HFF-Myc (cell line): ENCODE measurements around the gene APBA2.

Source experiments
- DNase-seq: peaks from one replicate; pipeline ENCODE4 v3.0.0-alpha.2; 2011; ENCODE audit warnings: low read depth; ENCODE audit errors: extremely low read depth
- H3K4me3 ChIP-seq: replicated peaks from 2 replicates; pipeline ENCODE4 v1.5.1; 2011; ENCODE audit warnings: low read depth, mild to moderate bottlenecking, control low read depth, low read length
- TF ChIP-seq, protein P1 (sequence below): IDR thresholded peaks from 2 replicates; pipeline ENCODE4 v1.5.1; 2012; ENCODE audit warnings: mild to moderate bottlenecking, low read depth, low read length, control low read depth; ENCODE audit errors: missing control alignments

The APBA2 gene

DNA sequence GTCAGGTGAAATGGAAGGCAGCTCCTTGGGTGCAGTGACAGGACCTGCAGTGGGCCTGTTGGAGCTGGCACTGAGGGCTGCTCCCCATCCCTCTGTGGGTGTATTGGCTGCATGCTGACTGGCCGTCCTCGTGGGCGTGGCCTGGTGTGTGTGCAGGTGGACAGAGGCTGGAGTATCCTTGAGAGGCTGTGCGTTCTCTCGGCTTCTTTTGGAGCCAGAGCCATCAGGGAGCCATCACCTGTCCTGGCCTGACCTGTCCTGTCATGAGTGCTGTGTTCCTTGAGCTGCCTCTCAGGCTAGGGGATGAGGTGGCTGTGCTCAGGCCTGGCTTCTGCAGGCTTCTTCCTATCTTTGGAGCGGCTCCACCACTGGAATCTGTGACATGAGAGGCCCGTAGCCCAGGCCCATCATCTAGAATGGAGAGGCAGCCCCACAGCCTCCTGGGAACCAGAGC is 61.5 kb downstream of the APBA2 start:
- TF ChIP-seq, protein P1, sequence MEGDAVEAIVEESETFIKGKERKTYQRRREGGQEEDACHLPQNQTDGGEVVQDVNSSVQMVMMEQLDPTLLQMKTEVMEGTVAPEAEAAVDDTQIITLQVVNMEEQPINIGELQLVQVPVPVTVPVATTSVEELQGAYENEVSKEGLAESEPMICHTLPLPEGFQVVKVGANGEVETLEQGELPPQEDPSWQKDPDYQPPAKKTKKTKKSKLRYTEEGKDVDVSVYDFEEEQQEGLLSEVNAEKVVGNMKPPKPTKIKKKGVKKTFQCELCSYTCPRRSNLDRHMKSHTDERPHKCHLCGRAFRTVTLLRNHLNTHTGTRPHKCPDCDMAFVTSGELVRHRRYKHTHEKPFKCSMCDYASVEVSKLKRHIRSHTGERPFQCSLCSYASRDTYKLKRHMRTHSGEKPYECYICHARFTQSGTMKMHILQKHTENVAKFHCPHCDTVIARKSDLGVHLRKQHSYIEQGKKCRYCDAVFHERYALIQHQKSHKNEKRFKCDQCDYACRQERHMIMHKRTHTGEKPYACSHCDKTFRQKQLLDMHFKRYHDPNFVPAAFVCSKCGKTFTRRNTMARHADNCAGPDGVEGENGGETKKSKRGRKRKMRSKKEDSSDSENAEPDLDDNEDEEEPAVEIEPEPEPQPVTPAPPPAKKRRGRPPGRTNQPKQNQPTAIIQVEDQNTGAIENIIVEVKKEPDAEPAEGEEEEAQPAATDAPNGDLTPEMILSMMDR = no peak
- H3K4me3 ChIP-seq = no peak overlapping the region
- DNase-seq = no peak

DNA sequence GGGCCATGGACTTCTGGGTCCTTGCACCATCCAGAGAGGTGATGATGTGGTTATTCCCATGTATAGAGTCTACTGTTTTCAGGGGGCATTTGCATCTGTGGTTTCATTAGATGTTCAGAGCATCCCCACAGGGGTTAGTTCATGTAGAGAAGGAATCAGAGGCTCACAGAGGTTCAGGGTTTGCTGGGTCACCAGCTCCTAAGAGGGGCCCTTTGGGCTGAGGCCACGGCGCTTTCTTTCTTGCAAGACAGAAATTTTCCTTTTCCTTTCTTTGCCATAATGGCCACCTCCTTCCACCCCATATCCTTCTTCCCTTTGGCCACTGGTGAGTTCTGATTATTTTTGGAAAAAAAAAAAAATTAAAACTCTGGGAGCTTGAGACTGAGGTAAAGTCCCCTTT is 62.3 kb downstream of the APBA2 start:
- TF ChIP-seq, protein P1 = no peak
- DNase-seq = no peak

DNA sequence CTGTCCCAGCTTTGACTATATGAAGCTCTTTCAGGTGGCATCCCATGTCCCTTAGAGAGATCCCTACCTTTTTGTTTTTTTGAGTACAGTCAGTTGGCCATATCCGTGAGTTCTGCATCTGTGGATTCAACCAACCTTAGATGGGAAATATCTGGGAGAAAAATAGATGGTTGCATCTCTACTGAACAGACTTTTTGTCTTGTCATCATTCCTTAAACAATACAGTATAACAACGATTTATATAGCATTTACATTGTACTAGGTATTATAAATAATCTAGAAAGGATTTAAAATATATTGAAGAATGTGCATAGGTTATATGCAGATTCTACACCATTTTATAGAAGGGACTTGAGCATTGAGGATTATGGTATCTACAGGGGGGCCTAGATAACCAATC is 65.1 kb downstream of the APBA2 start:
- DNase-seq = no peak
- no peak overlapping the region for H3K4me3 ChIP-seq
- TF ChIP-seq, protein P1 = no peak

More for the DNA sequence above, 62.3 kb downstream of the APBA2 start:
- no peak overlapping the region for H3K4me3 ChIP-seq

DNA sequence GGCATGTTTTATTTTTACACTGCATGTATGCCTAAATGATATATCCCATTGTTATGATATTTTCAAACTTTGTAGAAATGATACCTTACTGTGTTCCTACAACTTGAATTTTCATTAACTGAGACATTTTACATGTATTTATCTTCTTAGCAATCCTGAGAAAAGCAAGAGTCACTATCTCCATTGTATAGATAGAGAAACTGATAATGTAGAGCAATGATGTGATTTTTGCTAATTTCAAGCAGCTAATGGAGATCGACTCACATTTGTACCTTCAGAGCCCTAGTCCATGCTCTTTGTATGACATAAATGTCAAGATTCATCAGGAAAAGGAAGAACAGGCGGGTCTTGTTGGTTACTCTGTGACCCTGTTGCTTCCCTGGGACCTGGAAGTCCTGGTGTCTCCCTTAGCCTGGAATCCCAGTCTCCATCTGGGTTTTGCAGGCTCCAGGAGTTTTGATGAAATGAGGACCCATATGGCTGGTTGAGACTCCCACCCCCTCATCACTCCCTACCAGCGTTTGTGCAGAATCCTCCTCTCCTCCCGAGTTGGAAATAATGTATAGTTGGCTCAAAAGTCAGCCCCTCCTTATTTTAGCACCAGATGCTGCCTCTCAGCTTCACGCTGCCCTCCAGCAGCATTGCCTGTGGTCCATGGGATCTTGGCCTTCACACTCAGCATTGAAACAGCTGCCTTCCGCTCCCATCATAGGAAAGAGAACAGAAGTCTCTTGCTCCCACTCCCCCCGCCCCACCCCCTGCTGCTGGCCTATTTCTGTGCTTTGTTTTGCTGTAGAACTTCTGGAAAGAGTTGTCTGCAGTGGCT is 67.1 kb downstream of the APBA2 start:
- no peak for DNase-seq
- no peak overlapping the region for H3K4me3 ChIP-seq
- TF ChIP-seq, protein P1 = no peak

DNA sequence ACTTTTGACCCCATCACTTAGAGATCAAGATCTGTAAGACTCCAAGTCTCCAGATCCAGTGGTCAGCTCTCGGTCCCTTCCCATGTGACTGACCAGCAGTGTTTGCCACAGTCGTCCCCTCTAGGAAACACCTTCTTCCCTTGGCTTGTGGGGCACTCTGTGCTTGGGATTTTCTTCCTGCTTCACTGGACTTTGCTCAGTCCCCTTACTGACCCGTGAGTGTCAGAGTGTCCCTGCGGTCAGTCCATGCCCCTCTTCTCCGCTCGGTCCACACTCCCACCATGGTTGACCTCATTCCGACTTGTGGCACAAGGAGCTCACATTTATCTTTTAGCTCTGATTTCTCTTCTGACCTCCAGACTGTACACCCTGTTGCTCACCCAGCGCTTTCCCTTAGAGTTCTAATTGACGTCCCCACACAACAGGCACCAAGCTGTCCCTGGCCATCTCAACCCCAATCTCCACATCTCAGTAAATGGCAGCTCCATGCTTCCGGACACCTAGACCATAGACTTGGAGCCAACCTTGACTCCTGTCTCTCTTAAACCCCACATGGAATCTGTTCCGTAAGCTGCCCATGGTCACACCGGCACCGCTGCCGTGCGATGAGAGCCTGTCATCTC is 67.9 kb downstream of the APBA2 start:
- no peak overlapping the region for H3K4me3 ChIP-seq
- no peak for DNase-seq
- TF ChIP-seq, protein P1 = no peak

DNA sequence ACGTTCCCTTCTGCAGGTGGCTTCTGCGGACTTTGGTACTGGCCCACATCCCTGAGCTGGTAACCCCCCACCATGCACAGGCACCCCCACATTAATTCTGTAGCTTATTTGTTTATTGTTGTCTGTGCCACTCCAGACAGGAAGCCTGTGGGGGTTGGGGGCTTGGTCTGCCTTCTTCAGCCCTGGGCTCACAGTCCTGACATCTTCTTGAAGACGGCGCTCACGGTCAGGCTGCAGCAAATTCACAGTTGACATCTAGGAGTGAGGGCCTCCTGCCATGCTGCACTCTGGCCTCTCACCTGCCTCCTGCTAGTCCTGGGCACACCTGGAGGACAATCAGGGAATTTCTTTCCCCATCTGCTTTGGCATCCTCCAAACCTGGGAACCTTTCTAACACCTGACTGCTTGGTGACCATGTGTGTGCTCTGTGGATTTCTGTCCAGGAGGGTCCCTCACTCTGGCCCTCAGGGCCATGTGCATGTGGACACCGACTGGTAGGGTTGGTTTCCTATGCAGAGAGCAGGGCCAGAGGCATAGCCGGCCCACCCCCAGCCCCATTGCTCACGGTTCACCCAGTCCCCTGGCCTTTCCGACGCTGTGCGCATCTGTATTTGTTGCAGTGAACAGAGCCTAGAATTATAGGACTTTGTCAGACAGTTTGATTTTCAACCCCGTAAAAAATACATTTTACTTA is 68.8 kb downstream of the APBA2 start:
- DNase-seq = no peak
- H3K4me3 ChIP-seq = no peak overlapping the region
- TF ChIP-seq, protein P1 = no peak
